K562 (cell line): Measurements from ENCODE around the gene DNAJC8. TPM values are rescaled to one million over a fixed set of nuclear protein-coding genes. Genes with fewer than 3 reads are reported as not detected.

ENCODE experiments used
- AFF1 ChIP-seq, 2 experiments: fragments of 450-650 bp; IDR thresholded peaks; 2 replicates each; pipeline ENCODE4 v1.6.1; 2018; ENCODE audit warnings: mild to moderate bottlenecking in 2 of 2, low read depth in 1 of 2; ENCODE audit not compliant: partially characterized antibody in 2 of 2
- CC2D1A ChIP-seq: fragments of 450-650 bp; IDR thresholded peaks from 2 replicates; pipeline ENCODE4 v1.6.1; 2017; ENCODE audit warnings: mild to moderate bottlenecking
- CHD2 ChIP-seq: IDR thresholded peaks from 2 replicates; pipeline ENCODE4 v1.6.1; 2011; ENCODE audit warnings: low read depth, low read length
- CREM ChIP-seq: IDR thresholded peaks from 2 replicates; pipeline ENCODE4 v1.6.1; 2014; ENCODE audit warnings: antibody characterized with exemption, low read depth
- ETV1 ChIP-seq: fragments of 450-650 bp; conservative IDR thresholded peaks from 2 replicates; pipeline ENCODE4 v1.6.1; 2016; ENCODE audit warnings: missing genetic modification characterization, control low read depth, low read depth, missing compliant biosample characterization
- FOS ChIP-seq: IDR thresholded peaks from 3 replicates; pipeline ENCODE4 v1.6.1; 2011; ENCODE audit not compliant: insufficient read length; ENCODE audit errors: extremely low read depth
- FOXJ3 ChIP-seq: sonication (generic); formaldehyde crosslinking; IDR thresholded peaks from 2 replicates; pipeline ENCODE4 v1.4.0; 2020; ENCODE audit warnings: mild to moderate bottlenecking, missing genetic modification reagents
- GTF3C2 ChIP-seq: IDR thresholded peaks from 3 replicates; pipeline ENCODE4 v1.6.1; 2011; ENCODE audit warnings: borderline replicate concordance, mild to moderate bottlenecking, moderate library complexity; ENCODE audit not compliant: insufficient read length; ENCODE audit errors: extremely low read depth
- L3MBTL2 ChIP-seq: fragments of 450-650 bp; IDR thresholded peaks from 2 replicates; pipeline ENCODE4 v1.6.1; 2016; ENCODE audit warnings: mild to moderate bottlenecking, moderate library complexity
- NEUROD1 ChIP-seq: fragments of 150-350 bp; IDR thresholded peaks from 2 replicates; pipeline ENCODE4 v1.6.1; 2014; ENCODE audit warnings: borderline replicate concordance, low read length, low read depth; ENCODE audit not compliant: partially characterized antibody
- NFRKB ChIP-seq: fragments of 450-650 bp; IDR thresholded peaks from 2 replicates; pipeline ENCODE4 v1.6.1; 2016; ENCODE audit warnings: low read depth
- PHF8 ChIP-seq: fragments of 200-600 bp; sonication (generic); IDR thresholded peaks from 2 replicates; pipeline ENCODE4 v1.6.1; 2012; ENCODE audit warnings: mixed run types, mild to moderate bottlenecking, inconsistent platforms, low read length, moderate library complexity, borderline replicate concordance
- POLR2B ChIP-seq: fragments of 450-650 bp; IDR thresholded peaks from 2 replicates; pipeline ENCODE4 v1.6.1; 2018; ENCODE audit warnings: low read depth; ENCODE audit not compliant: partially characterized antibody
- RB1 ChIP-seq: fragments of 450-650 bp; IDR thresholded peaks from 2 replicates; pipeline ENCODE4 v1.6.1; 2017; ENCODE audit warnings: low read depth, mild to moderate bottlenecking
- SMAD2 ChIP-seq: fragments of 150-350 bp; IDR thresholded peaks from 2 replicates; pipeline ENCODE4 v1.6.1; 2014; ENCODE audit warnings: low read depth, mild to moderate bottlenecking, low read length
- TCF3 ChIP-seq: sonication (generic); formaldehyde crosslinking; IDR thresholded peaks from 2 replicates; pipeline ENCODE4 v1.4.0; 2020; ENCODE audit warnings: mild to moderate bottlenecking, missing genetic modification reagents
- ZNF133 ChIP-seq: fragments of 250-450 bp; sonication (Bioruptor Pico); IDR thresholded peaks from 2 replicates; pipeline ENCODE4 v1.4.0; 2020; ENCODE audit warnings: mild to moderate bottlenecking
- polyA plus RNA-seq, 8 experiments: library from polyadenylated mRNA; depleted of rRNA in 4 of 8; stranded (reverse) in 5 of 8; unstranded in 3 of 8; fragments of >200 nt; fragmentation: Nextera tagmentation in 2 of 8; fragmentation: Illumina TruSeq in 1 of 8; extraction: Ambion mirVana in 2 of 8; extraction: Trizol in 1 of 8; gene quantifications; 2 replicates each; pipeline versions ENCODE4 v1.2.1 to v1.2.3, GENCODE V29; 2011 to 2014; ENCODE audit warnings: inconsistent platforms in 1 of 8, missing spikeins in 1 of 8
- total RNA-seq, 7 experiments: library from RNA; depleted of rRNA in 6 of 7; stranded (reverse); fragments of >200 nt in 6 of 7; fragmentation: Illumina TruSeq in 2 of 7; extraction: Trizol in 2 of 7; gene quantifications; 2 replicates each; pipeline versions ENCODE4 v1.2.1 to v1.2.3, GENCODE V29; 2011 to 2021; ENCODE audit warnings: low replicate concordance in 1 of 7
- TF ChIP-seq, protein P1 (sequence below): sonication (generic); formaldehyde crosslinking; IDR thresholded peaks from 2 replicates; pipeline ENCODE4 v1.8.0; 2022; ENCODE audit warnings: missing genetic modification reagents, mild to moderate bottlenecking, moderate library complexity, borderline replicate concordance
- TF ChIP-seq, protein P2 (sequence below): fragments of 450-650 bp; IDR thresholded peaks from 2 replicates; pipeline ENCODE4 v1.6.1; 2016; ENCODE audit warnings: antibody characterized with exemption

The DNAJC8 gene
- total and polyA plus RNA-seq, 9 of the 15 experiments (the other 6 are each of a cell fraction or from before 2014, with no cell fraction given), result 143 to 508 (median 209) TPM

DNA sequence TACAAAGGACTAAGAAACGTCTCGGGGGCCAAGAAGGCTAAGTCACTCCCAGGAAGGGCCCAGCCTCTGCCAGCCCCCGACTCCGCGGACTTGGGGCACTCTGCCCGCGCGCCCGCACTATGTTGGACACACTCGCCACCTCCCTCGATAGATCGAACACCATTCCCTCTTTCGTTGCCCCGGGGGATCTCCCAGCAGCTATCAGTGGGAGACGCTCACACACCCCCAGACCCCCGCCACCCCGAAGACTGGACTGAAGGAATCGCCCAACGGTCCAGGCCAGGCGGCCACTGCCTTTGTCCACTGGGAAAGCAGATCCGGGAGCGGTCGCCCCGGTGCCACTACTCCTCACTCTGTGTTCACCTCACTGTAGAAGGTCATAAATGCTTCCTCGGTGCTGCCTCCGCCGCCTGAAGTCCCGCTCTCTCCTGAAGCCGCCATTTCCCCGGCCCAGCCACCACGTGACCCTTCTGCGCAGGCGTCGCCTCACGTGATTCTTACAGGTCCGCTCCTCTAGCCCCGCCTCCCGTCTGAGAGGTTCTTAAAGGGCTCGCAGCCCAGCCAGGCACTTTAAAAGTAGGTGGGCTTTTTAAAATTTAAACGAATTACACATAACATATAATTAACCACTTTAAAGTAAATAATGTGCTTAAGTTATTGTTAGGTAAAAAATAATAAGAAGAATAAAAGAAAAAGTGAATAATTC is at the start of gene DNAJC8 (continued):
- TF ChIP-seq AFF1 (IDR thresholded peaks at IDR 0.05; ENCODE audit: low read depth in 1 of 2, partially characterized antibody in 2 of 2) (peak in 1 of 2 experiments; percentile 72), CC2D1A (0 out of 2 replicates have a peak, but pooled peaks have one; percentile 28), L3MBTL2 (peak; percentile 80), ZNF133 (no peak), ETV1 (tag) (no peak), TCF3 (CRISPR knock-in tag) (0 out of 2 replicates have a peak, but pooled peaks have one; percentile 28), SMAD2 (no peak), POLR2B (peak; percentile 88), CHD2 (0 out of 2 replicates have a peak, but pooled peaks have one; percentile 25), PHF8 (peak; percentile 95), FOS (peak; percentile 77), NFRKB (peak; percentile 86), GTF3C2 (no peak), RB1 (peak; percentile 88), NEUROD1 (peak; percentile 67), CREM (peak; percentile 67), FOXJ3 (CRISPR knock-in tag) (no peak)
- TF ChIP-seq, protein P1, sequence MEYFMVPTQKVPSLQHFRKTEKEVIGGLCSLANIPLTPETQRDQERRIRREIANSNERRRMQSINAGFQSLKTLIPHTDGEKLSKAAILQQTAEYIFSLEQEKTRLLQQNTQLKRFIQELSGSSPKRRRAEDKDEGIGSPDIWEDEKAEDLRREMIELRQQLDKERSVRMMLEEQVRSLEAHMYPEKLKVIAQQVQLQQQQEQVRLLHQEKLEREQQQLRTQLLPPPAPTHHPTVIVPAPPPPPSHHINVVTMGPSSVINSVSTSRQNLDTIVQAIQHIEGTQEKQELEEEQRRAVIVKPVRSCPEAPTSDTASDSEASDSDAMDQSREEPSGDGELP (CRISPR knock-in tag), result peak; percentile 89
- TF ChIP-seq, protein P2, sequence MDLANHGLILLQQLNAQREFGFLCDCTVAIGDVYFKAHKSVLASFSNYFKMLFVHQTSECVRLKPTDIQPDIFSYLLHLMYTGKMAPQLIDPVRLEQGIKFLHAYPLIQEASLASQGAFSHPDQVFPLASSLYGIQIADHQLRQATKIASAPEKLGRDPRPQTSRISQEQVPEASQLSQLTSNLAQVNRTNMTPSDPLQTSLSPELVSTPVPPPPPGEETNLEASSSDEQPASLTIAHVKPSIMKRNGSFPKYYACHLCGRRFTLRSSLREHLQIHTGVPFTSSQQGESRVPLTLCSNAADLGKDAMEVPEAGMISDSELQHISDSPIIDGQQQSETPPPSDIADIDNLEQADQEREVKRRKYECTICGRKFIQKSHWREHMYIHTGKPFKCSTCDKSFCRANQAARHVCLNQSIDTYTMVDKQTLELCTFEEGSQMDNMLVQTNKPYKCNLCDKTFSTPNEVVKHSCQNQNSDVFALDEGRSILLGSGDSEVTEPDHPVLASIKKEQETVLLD, result 0 out of 2 replicates have a peak, but pooled peaks have one; percentile 59
